Mammary epithelial cell (primary cell): ENCODE data around the gene GID8.

Experiments used
- EZH2 ChIP-seq: IDR thresholded peaks from 2 replicates; pipeline ENCODE4 v1.6.1; 2012; ENCODE audit warnings: low read length, inconsistent platforms, borderline replicate concordance
- TF ChIP-seq, protein P1 (sequence below), 2 donors: IDR thresholded peaks in 1 of 2; conservative IDR thresholded peaks in 1 of 2; 2 replicates each; pipeline ENCODE4 v1.5.1; 2011 to 2012; ENCODE audit warnings: inconsistent platforms in 2 of 2, low read length in 2 of 2, mild to moderate bottlenecking in 2 of 2, control low read depth in 1 of 2, low read depth in 1 of 2; ENCODE audit not compliant: insufficient read depth in 1 of 2; ENCODE audit errors: extremely low read depth in 1 of 2

DNA sequence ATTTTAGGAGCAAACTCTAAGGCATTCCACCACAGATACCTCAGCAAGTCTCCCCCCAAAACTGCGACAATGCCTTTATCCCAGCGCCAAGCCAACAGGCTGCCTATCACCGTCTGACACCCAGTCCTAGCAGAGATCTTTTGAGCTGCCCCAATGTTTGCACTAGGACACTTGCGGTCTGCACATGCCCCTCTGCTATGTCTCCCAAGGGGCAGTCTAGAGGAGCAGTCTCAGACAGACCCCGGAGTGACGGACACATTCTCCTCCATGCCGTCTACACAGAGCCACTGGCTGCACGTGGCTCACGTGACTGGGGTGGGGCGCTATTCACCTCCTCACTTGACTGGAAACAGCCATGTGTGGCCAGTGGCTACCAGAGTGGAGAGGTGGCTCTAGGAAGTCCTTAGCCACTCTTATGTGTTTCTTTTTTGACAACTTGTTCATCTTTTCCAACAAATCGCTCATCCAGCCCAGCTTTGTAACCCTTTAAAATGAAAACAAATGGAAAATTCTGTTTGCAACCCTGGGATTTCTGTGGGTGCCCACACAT, 27.7 kb upstream of the GID8 start:
- TF ChIP-seq, protein P1, sequence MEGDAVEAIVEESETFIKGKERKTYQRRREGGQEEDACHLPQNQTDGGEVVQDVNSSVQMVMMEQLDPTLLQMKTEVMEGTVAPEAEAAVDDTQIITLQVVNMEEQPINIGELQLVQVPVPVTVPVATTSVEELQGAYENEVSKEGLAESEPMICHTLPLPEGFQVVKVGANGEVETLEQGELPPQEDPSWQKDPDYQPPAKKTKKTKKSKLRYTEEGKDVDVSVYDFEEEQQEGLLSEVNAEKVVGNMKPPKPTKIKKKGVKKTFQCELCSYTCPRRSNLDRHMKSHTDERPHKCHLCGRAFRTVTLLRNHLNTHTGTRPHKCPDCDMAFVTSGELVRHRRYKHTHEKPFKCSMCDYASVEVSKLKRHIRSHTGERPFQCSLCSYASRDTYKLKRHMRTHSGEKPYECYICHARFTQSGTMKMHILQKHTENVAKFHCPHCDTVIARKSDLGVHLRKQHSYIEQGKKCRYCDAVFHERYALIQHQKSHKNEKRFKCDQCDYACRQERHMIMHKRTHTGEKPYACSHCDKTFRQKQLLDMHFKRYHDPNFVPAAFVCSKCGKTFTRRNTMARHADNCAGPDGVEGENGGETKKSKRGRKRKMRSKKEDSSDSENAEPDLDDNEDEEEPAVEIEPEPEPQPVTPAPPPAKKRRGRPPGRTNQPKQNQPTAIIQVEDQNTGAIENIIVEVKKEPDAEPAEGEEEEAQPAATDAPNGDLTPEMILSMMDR (conservative IDR thresholded peaks at IDR 0.05 in 1 of 2, IDR thresholded peaks at IDR 0.05 in 1 of 2; ENCODE audit: extremely low read depth in 1 of 2, insufficient read depth in 1 of 2, low read depth in 1 of 2, low read length in 2 of 2), result no peak
- no peak for TF ChIP-seq EZH2
